Smooth muscle cell (in vitro differentiated cells): Measurements from ENCODE around the gene PLEKHB2. TPM values are rescaled to one million over a fixed set of nuclear protein-coding genes. Genes with fewer than 3 reads are reported as not detected.

Source experiments
- DNase-seq: peaks from one replicate; lab custom pipeline; 2025; ENCODE audit not compliant: unreplicated experiment; lab: John Stamatoyannopoulos, UW
- H2AFZ ChIP-seq: fragments of 200-600 bp; sonication (generic); 2 replicates; pipeline ENCODE4 v1.6.0; 2016; ENCODE audit warnings: antibody characterized with exemption, low read depth, mild to moderate bottlenecking
- H3F3A ChIP-seq: fragments of 200-600 bp; sonication (generic); 2 replicates; pipeline ENCODE4 v1.6.0; 2017; ENCODE audit warnings: antibody characterized with exemption, low read depth
- H3K27ac ChIP-seq: fragments of 200-600 bp; sonication (generic); 2 replicates; pipeline ENCODE4 v1.5.1; 2016; ENCODE audit warnings: low read depth, mild to moderate bottlenecking
- H3K27me3 ChIP-seq: fragments of 200-600 bp; sonication (generic); 2 replicates; pipeline ENCODE4 v1.6.1; 2016; ENCODE audit warnings: low read depth, mild to moderate bottlenecking
- H3K36me3 ChIP-seq: fragments of 200-600 bp; sonication (generic); 2 replicates; pipeline ENCODE4 v1.5.1; 2016; ENCODE audit warnings: low read depth
- H3K4me1 ChIP-seq: fragments of 200-600 bp; sonication (generic); 2 replicates; pipeline ENCODE4 v1.5.1; 2016; ENCODE audit warnings: low read depth
- H3K4me2 ChIP-seq: fragments of 200-600 bp; sonication (generic); 2 replicates; pipeline ENCODE4 v1.6.0; 2016; ENCODE audit warnings: mild to moderate bottlenecking
- H3K4me3 ChIP-seq: fragments of 200-600 bp; sonication (generic); 2 replicates; pipeline ENCODE4 v1.5.1; 2016; ENCODE audit warnings: mild to moderate bottlenecking
- H3K79me2 ChIP-seq: fragments of 200-600 bp; sonication (generic); 2 replicates; pipeline ENCODE4 v1.6.0; 2016; ENCODE audit warnings: low read depth, mild to moderate bottlenecking
- H3K9ac ChIP-seq: fragments of 200-600 bp; sonication (generic); 2 replicates; pipeline ENCODE4 v1.6.0; 2016; ENCODE audit warnings: low read depth
- H3K9me3 ChIP-seq: fragments of 200-600 bp; sonication (generic); replicated peaks from 2 replicates; pipeline ENCODE4 v1.5.1; 2016; ENCODE audit warnings: low read depth
- H4K20me1 ChIP-seq: fragments of 200-600 bp; sonication (generic); 2 replicates; pipeline ENCODE4 v1.6.0; 2016; ENCODE audit warnings: low read depth
- WGBS: methylation state at CpG from one replicate; pipeline ENCODE4 v1.1.7; 2016; ENCODE audit warnings: low lambda C conversion rate; 5-methylcytosine and 5-hydroxymethylcytosine counted together
- polyA plus RNA-seq: library from polyadenylated mRNA; unstranded; fragments of >200 nt; fragmentation: Nextera tagmentation; extraction: Ambion mirVana; gene quantifications from 2 replicates; pipeline ENCODE4 v1.2.1, GENCODE V29; 2016
- total RNA-seq: library from RNA; depleted of rRNA; stranded (reverse); fragments of >200 nt; gene quantifications from 2 replicates; pipeline ENCODE4 v1.2.3, GENCODE V29; 2014
- TF ChIP-seq, protein P1 (sequence below): fragments of 200-600 bp; sonication (generic); IDR thresholded peaks from 2 replicates; pipeline ENCODE4 v1.5.1; 2017; ENCODE audit warnings: borderline replicate concordance, mild to moderate bottlenecking, antibody characterized with exemption; ENCODE audit not compliant: insufficient read depth, poor library complexity, severe bottlenecking

The PLEKHB2 gene
- total and polyA plus RNA-seq, 2 experiments from 2014 or later, result 25.7 to 33.6 TPM

DNA sequence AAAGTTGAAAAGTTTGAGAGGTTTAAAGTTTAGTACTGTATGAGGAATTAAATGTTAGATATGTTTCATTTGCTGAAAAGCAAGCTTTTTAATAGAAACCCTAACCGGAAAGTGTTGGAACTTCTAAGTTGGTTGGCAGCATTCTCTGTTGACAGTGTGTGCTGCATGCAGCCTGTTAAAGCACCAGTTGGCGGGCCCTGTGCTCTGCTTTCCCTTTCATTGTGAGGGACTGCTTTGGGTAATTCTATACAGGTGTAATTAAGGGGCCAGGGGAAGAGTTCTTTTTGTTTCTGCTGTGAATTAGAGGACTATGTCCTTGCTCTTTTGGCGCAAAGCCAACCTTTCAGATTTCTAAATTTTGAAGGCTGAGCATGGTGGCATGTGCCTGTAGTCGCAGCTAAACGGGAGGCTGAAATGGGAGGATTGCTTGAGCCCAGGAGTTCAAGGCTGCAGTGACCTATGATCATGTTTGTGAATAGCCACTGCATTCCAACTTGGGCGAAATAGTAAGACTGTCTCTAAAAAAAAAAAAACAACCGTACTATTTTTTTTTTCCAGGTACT is 20.1 kb downstream of the PLEKHB2 start:
- Histone ChIP-seq H3K36me3 (peaks cover 23% of the 10 kb centered on the region), H3K27ac (no peak overlapping the region), H3K4me1 (no peaks in the 10 kb centered on the region), H3K9me3 (no peaks in the 10 kb centered on the region), H3F3A (no peaks in the 10 kb centered on the region), H2AFZ (no peak overlapping the region), H3K79me2 (peaks cover 38% of the 10 kb centered on the region), H3K27me3 (no peaks in the 10 kb centered on the region), H3K4me3 (no peak overlapping the region), H3K4me2 (no peak overlapping the region), H3K9ac (no peak overlapping the region), H4K20me1 (peaks cover 59% of the 10 kb centered on the region)
- 94% methylated on average over 7 of the region's 7 CpGs for WGBS
- no peak for DNase-seq
- TF ChIP-seq, protein P1, sequence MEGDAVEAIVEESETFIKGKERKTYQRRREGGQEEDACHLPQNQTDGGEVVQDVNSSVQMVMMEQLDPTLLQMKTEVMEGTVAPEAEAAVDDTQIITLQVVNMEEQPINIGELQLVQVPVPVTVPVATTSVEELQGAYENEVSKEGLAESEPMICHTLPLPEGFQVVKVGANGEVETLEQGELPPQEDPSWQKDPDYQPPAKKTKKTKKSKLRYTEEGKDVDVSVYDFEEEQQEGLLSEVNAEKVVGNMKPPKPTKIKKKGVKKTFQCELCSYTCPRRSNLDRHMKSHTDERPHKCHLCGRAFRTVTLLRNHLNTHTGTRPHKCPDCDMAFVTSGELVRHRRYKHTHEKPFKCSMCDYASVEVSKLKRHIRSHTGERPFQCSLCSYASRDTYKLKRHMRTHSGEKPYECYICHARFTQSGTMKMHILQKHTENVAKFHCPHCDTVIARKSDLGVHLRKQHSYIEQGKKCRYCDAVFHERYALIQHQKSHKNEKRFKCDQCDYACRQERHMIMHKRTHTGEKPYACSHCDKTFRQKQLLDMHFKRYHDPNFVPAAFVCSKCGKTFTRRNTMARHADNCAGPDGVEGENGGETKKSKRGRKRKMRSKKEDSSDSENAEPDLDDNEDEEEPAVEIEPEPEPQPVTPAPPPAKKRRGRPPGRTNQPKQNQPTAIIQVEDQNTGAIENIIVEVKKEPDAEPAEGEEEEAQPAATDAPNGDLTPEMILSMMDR, result no peak

DNA sequence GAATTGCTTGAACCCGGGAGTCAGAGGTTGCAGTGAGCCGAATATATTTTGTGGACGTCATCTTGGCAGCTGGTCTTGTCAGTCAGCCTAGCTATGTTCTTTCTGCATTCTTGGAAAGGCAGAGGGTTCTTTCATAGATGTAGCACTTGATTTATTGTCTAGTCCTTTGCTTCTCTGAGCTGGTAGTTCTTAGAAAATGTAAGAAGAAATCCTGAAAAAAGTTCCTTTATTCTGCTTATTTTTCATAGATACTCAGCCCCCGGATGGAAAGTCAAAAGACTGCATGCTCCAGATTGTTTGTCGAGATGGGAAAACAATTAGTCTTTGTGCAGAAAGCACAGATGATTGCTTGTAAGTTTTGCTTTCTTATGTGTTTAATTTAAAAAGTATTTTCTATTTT is 21.3 kb downstream of the PLEKHB2 start:
- Histone ChIP-seq H3F3A (no peaks in the 10 kb centered on the region), H3K36me3 (peaks cover 28% of the 10 kb centered on the region), H4K20me1 (peaks cover 47% of the 10 kb centered on the region), H3K27me3 (no peaks in the 10 kb centered on the region), H3K9me3 (no peaks in the 10 kb centered on the region), H3K4me3 (no peak overlapping the region), H3K79me2 (peaks cover 32% of the 10 kb centered on the region), H3K9ac (no peak overlapping the region), H3K27ac (no peak overlapping the region), H3K4me2 (no peak overlapping the region), H2AFZ (no peak overlapping the region), H3K4me1 (no peaks in the 10 kb centered on the region)
- TF ChIP-seq, protein P1, result no peak
- 98% methylated on average over 5 of the region's 5 CpGs for WGBS
- DNase-seq, result no peak

DNA sequence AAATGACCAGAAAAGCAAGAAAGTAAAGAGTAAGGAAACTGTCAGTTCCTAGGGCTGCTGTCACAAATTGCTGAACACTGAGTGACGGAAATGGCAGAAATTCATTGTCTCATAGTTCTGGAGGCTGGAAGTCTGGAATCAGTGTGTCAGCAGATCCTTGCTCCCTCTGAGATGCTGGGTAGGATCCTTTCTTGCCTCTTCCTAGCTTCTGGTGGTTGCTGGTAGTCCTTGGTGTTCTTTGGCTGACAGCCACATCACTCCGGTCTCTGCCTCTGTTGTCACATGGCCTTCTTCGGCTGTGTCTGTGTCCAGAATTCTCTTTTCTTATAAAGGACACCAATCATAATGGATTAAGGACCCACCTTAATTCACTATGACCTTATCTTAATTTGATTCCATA is 21.9 kb downstream of the PLEKHB2 start:
- WGBS, result 97% methylated on average over 3 of the region's 3 CpGs
- no peak overlapping the region for H2AFZ ChIP-seq
- H3K27me3 ChIP-seq, result no peaks in the 10 kb centered on the region
- no peak overlapping the region for H3K9ac ChIP-seq
- H3K27ac ChIP-seq, result no peak overlapping the region
- H3K9me3 ChIP-seq, result no peaks in the 10 kb centered on the region
- H3K79me2 ChIP-seq, result peaks cover 29% of the 10 kb centered on the region
- peaks cover 41% of the 10 kb centered on the region for H4K20me1 ChIP-seq
- no peak for DNase-seq
- H3K4me1 ChIP-seq, result no peaks in the 10 kb centered on the region
- no peak overlapping the region for H3K4me2 ChIP-seq
- TF ChIP-seq, protein P1, result no peak
- H3F3A ChIP-seq, result no peaks in the 10 kb centered on the region
- H3K36me3 ChIP-seq, result peaks cover 28% of the 10 kb centered on the region
- H3K4me3 ChIP-seq, result no peak overlapping the region

DNA sequence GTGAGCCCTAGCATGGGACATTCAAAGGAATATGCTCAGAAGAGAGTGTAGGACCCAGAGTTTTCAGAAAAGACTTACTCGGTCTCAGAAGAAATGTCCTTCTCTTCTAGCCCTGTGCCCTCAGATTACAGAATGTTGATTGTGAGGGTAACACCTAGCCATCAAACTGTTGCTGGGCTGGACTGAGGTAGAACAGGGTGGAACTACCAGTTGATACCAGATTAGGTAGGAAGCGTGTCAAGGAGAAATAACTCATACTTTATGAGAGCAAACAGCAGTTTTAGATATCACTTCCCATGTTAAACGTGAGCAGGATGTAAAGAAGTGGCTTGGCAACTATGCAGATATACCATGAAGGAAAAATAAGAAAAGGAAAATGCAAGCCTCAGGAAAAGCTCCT is 22.8 kb downstream of the PLEKHB2 start:
- H3K27me3 ChIP-seq, result no peaks in the 10 kb centered on the region
- no peaks in the 10 kb centered on the region for H3K4me1 ChIP-seq
- 97% methylated on average over 3 of the region's 3 CpGs for WGBS
- peaks cover 32% of the 10 kb centered on the region for H4K20me1 ChIP-seq
- H3K4me3 ChIP-seq, result no peak overlapping the region
- TF ChIP-seq, protein P1, result no peak
- H3F3A ChIP-seq, result no peaks in the 10 kb centered on the region
- no peak for DNase-seq
- no peak overlapping the region for H3K27ac ChIP-seq
- H3K79me2 ChIP-seq, result peaks cover 20% of the 10 kb centered on the region
- no peaks in the 10 kb centered on the region for H3K9me3 ChIP-seq
- H3K9ac ChIP-seq, result no peak overlapping the region
- peaks cover 28% of the 10 kb centered on the region for H3K36me3 ChIP-seq
- H2AFZ ChIP-seq, result no peak overlapping the region
- H3K4me2 ChIP-seq, result no peak overlapping the region
